Upper lobe of left lung (tissue), 6 donors: ENCODE data around the gene PACS2. TPM values are rescaled to one million over a fixed set of nuclear protein-coding genes. Genes with fewer than 3 reads are reported as not detected.
A peak's percentile ranks its signal among the peaks of the same experiment; 100 is the strongest.

Source experiments
- ATAC-seq, 2 donors: fragments of 200-7000 bp; cut with Tn5 transposase; one replicate each; pipeline ENCODE4 v1.9.1; 2022; ENCODE audit warnings: mild to moderate bottlenecking in 2 of 2, moderate library complexity in 2 of 2; ENCODE audit not compliant: low FRiP score in 2 of 2
- DNase-seq, 2 donors: peaks; one replicate each; pipeline ENCODE4 v3.0.0-alpha.2; 2019 to 2020
- H3K27ac ChIP-seq, 4 donors: fragments of 200-600 bp; sonication (generic); one replicate each; pipeline ENCODE4 v1.5.1; 2016 to 2019
- H3K27me3 ChIP-seq, 4 donors: fragments of 200-600 bp; sonication (generic); one replicate each; pipeline ENCODE4 v1.5.1; 2017 to 2019
- H3K36me3 ChIP-seq, 4 donors: fragments of 200-600 bp; sonication (generic); one replicate each; pipeline ENCODE4 v1.5.1; 2016 to 2019
- H3K4me1 ChIP-seq, 4 donors: fragments of 200-600 bp; sonication (generic); one replicate each; pipeline ENCODE4 v1.5.1; 2018 to 2019
- H3K4me3 ChIP-seq, 4 donors: fragments of 200-600 bp; sonication (generic); one replicate each; pipeline ENCODE4 v1.5.1; 2017 to 2019; ENCODE audit warnings: mild to moderate bottlenecking in 2 of 4, moderate library complexity in 1 of 4
- H3K9me3 ChIP-seq, 4 donors: fragments of 200-600 bp; sonication (generic); one replicate each; pipeline ENCODE4 v1.5.1; 2018 to 2019
- EP300 ChIP-seq, 4 donors: sonication (generic); formaldehyde crosslinking; IDR thresholded peaks; one replicate each; pipeline ENCODE4 v1.5.1; 2017; ENCODE audit warnings: antibody characterized with exemption in 4 of 4, control low read depth in 2 of 4
- POLR2A ChIP-seq, 4 donors: fragments of 450-650 bp; IDR thresholded peaks; one replicate each; pipeline ENCODE4 v1.5.1; 2016 to 2017; ENCODE audit warnings: antibody characterized with exemption in 4 of 4, mild to moderate bottlenecking in 2 of 4
- POLR2AphosphoS5 ChIP-seq, 2 donors: sonication (generic); formaldehyde crosslinking; IDR thresholded peaks; one replicate each; pipeline ENCODE4 v1.5.1; 2017; ENCODE audit warnings: antibody characterized with exemption in 2 of 2
- WGBS, 2 donors: methylation state at CpG; one replicate each; pipeline ENCODE4 v1.1.5; 2017 to 2018; 5-methylcytosine and 5-hydroxymethylcytosine counted together
- total RNA-seq, 6 donors: library from RNA; depleted of rRNA in 4 of 6; stranded (reverse); fragments of >200 nt in 4 of 6; gene quantifications; one replicate each; pipeline versions ENCODE4 v1.1.0 to v1.2.1, GENCODE V29; 2016 to 2021
- TF ChIP-seq, protein P1 (sequence below), 6 experiments: fragments of 450-650 bp in 4 of 6; fragments of 200-600 bp in 2 of 6; sonication (generic) in 2 of 6; IDR thresholded peaks; one replicate each; pipeline ENCODE4 v1.5.1; 2016 to 2019; ENCODE audit warnings: antibody characterized with exemption in 6 of 6
- donor health status: DM: no; HTN: no; CAD: no; lungs with moderate emphysema.
- donor health status: DM: no; HTN: yes; CAD: no; lungs with severe emphysema.

Gene PACS2
- total RNA-seq, 6 donors from 2014 or later, result 53.4 to 204 (median 86.5) TPM

DNA sequence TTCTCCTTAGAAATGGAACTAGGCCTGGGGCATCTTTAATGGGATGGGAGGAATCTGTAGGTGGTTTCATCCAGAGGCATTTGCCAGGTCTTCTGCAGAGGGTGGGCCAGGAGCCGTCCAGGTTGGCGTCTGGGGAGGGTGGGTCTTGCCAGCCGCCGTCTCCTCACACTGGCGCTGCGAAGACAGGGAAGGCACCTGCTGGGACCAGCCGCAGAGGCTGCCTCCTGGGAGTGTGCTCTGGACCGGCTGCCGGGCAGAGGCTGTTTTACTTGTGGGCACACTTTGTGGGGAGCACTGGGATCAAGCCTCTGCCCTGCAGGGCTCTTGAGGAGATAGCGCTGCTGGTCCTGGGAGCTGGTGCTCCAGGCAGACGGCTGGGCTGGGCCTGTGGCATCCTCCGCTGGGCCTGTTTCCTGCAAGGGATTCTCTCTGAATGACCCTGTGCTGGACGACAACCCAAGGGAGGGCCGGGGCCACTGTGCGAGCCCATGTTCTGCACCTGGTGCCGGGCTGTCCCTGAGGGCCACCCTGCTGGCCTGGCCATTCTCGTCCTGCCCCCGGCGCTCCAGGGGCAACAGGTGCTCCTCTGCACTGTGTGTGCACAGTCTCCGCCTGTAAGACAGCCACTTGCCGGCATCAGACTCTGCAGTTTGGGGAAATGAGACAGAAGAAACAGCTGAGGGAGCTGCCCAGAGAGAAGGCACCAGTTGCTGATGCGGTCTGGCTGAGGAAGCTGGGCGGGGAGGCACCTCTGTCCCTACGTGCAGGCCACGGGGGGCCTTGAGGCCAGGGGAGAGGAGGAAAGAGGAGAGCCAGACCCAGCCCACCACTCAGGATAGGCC, 73.8 kb downstream of the PACS2 start:
- no peaks in the 10 kb centered on the region for H3K27me3 ChIP-seq
- no peaks in the 10 kb centered on the region for H3K9me3 ChIP-seq
- ATAC-seq (peak in 1 of 2 donors; percentile 13), DNase-seq (peak; percentile 20 to 78)
- H3K4me1 ChIP-seq, result peaks cover 0 to 20% (median 10%) of the 10 kb centered on the region in 4 donors
- no peak overlapping the region for H3K27ac ChIP-seq
- 69 to 89% methylated on average over 6 to 23 of the region's 25 CpGs for WGBS, 2 donors
- no peak overlapping the region for H3K4me3 ChIP-seq
- peaks cover 6 to 51% (median 40%) of the 10 kb centered on the region in 4 donors for H3K36me3 ChIP-seq
- TF ChIP-seq POLR2AphosphoS5 (IDR thresholded peaks at IDR 0.05), result no peak
- no peak for TF ChIP-seq POLR2A (IDR thresholded peaks at IDR 0.05)
- TF ChIP-seq EP300 (IDR thresholded peaks at IDR 0.05), result no peak
- TF ChIP-seq, protein P1, sequence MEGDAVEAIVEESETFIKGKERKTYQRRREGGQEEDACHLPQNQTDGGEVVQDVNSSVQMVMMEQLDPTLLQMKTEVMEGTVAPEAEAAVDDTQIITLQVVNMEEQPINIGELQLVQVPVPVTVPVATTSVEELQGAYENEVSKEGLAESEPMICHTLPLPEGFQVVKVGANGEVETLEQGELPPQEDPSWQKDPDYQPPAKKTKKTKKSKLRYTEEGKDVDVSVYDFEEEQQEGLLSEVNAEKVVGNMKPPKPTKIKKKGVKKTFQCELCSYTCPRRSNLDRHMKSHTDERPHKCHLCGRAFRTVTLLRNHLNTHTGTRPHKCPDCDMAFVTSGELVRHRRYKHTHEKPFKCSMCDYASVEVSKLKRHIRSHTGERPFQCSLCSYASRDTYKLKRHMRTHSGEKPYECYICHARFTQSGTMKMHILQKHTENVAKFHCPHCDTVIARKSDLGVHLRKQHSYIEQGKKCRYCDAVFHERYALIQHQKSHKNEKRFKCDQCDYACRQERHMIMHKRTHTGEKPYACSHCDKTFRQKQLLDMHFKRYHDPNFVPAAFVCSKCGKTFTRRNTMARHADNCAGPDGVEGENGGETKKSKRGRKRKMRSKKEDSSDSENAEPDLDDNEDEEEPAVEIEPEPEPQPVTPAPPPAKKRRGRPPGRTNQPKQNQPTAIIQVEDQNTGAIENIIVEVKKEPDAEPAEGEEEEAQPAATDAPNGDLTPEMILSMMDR (IDR thresholded peaks at IDR 0.05), result no peak

DNA sequence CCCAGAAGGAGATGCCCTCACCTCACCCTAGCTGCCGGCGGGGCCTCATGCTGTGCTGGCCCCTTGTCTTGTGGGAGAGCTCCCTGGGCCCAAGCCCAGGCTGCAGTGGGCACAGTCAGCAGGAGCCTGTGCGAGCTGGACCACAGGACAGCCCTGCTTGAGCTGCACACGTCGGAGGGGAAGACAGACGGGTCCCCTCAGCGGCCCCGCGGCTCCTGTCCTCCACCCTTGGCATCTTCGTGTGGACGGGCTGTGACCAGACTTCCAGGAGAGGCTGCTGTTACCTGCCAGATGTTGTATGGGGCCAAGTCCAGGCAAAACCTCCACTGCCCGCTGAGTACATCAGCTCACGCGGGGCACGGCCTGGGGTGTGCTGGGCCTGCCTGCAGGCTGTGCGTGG, 74.4 kb downstream of the PACS2 start:
- Histone ChIP-seq H3K27ac (peak overlapping the region in 1 of 4 donors; percentile 68), H3K36me3 (peaks cover 3 to 44% (median 34%) of the 10 kb centered on the region in 4 donors), H3K27me3 (no peaks in the 10 kb centered on the region), H3K9me3 (no peaks in the 10 kb centered on the region), H3K4me3 (no peak overlapping the region), H3K4me1 (peaks cover 0 to 20% (median 10%) of the 10 kb centered on the region in 4 donors)
- WGBS, 2 donors, result 88 to 90% methylated on average over 4 to 16 of the region's 16 CpGs
- ATAC-seq (no peak), DNase-seq (peak; percentile 16 to 72)
- TF ChIP-seq POLR2A (IDR thresholded peaks at IDR 0.05) (no peak), EP300 (IDR thresholded peaks at IDR 0.05) (no peak), POLR2AphosphoS5 (IDR thresholded peaks at IDR 0.05) (no peak)
- TF ChIP-seq, protein P1 (IDR thresholded peaks at IDR 0.05), result no peak

DNA sequence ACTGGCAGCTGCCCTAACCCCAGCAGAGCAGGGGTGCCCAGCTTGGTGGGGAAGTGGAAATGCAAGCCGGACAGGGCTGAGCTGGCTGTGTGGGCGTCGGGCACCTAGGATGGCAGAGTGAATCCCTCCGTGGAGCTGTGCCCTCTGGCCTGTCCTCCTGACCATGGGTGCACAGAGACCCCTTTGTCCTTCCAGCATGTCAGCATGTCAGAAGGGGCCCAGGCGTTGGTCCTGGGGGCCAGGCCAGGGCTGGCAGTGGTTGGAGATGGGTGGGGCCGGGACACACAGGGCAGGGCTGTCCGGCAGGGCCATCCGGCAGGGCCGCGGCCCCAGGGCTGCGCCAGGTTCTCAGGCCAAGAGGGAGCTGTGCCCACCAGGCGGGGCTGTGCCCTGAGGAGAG, 75.0 kb downstream of the PACS2 start:
- ATAC-seq (peak in 1 of 2 donors; percentile 23), DNase-seq (peak; percentile 29 to 80)
- Histone ChIP-seq H3K4me3 (no peak overlapping the region), H3K27ac (peak overlapping the region in 3 of 4 donors; percentile 22 to 68 (median 40)), H3K36me3 (peaks cover 0 to 41% (median 29%) of the 10 kb centered on the region in 4 donors), H3K27me3 (no peaks in the 10 kb centered on the region), H3K9me3 (no peaks in the 10 kb centered on the region), H3K4me1 (peaks cover 0 to 20% (median 10%) of the 10 kb centered on the region in 4 donors)
- no peak for TF ChIP-seq EP300 (IDR thresholded peaks at IDR 0.05)
- TF ChIP-seq, protein P1 (IDR thresholded peaks at IDR 0.05), result no peak
- no peak for TF ChIP-seq POLR2A (IDR thresholded peaks at IDR 0.05)
- no peak for TF ChIP-seq POLR2AphosphoS5 (IDR thresholded peaks at IDR 0.05)
- 56 to 61% methylated on average over 9 to 12 of the region's 12 CpGs for WGBS, 2 donors

DNA sequence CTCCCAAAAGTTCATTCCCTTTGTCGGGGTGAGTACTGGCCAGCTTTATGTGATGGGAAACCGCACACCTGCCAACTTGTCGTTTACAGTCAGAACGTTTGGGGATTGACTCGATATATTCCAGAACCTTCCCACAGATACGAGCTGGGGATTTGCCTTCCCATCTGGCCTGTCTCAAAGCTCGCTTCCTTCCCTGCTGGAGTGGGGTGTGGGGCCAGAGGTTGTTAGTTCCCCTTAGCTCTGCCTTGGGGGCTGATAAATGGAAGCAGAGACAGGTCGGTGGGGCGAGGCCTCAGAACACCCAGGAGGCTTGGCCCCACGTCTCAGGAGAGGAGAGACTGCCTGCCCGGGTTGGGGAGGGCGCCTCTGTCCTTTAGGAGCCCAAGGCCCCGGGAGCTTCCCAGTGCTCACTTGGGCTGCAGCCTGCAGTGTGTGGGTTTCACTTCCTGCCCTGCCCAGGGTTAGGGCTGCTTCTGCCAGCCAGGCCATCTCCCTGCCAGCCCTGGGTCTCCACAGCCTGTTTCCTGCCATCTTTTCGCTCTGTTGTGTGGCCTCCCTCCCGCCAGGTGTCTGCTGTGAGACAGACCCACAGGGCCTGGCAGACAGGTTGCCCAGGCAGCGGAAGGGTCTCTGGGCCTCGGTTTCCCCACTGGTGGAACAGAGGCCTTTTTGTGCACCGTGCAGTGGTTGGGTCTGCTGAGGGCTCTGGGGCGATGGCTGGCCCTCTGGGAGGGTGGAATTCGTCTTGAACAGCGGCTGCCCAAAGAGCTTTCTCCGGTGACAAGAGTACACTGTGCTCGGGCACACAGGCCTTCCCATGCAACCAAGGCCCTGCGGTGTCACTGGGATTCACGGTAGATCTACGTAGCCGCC, 75.7 kb downstream of the PACS2 start:
- Histone ChIP-seq H3K4me1 (peaks cover 0 to 20% (median 10%) of the 10 kb centered on the region in 4 donors), H3K36me3 (peaks cover 0 to 39% (median 22%) of the 10 kb centered on the region in 4 donors), H3K27me3 (no peaks in the 10 kb centered on the region), H3K9me3 (no peaks in the 10 kb centered on the region), H3K4me3 (no peak overlapping the region), H3K27ac (peak overlapping the region in 3 of 4 donors; percentile 22 to 68 (median 40))
- DNase-seq (peak; percentile 27 to 49), ATAC-seq (peak in 1 of 2 donors; percentile 54)
- WGBS, 2 donors, result 70 to 81% methylated on average over 14 to 21 of the region's 27 CpGs
- TF ChIP-seq EP300 (IDR thresholded peaks at IDR 0.05) (no peak), POLR2AphosphoS5 (IDR thresholded peaks at IDR 0.05) (no peak), POLR2A (IDR thresholded peaks at IDR 0.05) (no peak)
- TF ChIP-seq, protein P1 (IDR thresholded peaks at IDR 0.05), result no peak
